ENCODE measurements around the gene PAX5.

The PAX5 gene

DNA sequence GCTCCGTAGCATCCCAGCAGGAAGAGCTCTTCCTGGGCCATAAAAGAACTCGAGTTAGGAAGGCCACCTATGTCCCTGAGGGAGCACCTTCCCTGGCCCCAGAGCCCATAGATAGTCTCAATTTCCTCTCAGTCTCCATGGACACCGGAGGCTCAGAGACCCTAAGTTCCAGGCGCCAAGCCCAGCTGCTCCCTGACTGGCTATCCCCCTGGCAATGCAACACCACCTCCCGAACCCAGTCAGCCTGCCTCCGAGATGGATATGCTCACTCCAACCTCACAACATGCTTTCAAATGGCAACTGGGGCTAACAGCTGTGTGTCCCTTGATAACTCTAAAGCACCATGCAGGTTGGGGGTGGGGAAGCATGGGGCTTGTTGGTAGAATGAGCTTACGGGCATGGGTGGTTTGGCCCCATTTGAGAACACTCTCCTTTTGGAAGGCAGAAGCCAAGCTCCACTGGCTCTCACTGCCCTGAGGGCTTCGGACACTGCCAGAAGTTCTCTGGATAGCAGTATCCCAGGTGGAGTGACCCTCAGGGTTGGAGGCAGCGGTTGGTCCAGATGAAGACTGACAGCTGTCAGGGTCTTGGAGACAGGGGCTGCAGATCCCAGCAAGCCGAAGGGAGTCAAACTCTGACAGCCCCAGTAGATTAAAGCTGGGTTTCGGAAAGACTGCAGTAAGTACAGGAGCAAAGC, 165.3 kb downstream of the PAX5 start:
- in situ Hi-C loops (cut with HindIII; ENCODE audit: low pct_ligation_motif_present, low sequenced_read_pairs): no loop called here
- no peak overlapping the region for H3K4me3 ChIP-seq (ENCODE audit: low read depth, low read length)
- peaks cover 37% of the 10 kb centered on the region for H3K27me3 ChIP-seq (replicated peaks)
- no peak overlapping the region for H3K27ac ChIP-seq
- no peaks in the 10 kb centered on the region for H3K36me3 ChIP-seq (replicated peaks)
- DNase-seq: no peak
- TF ChIP-seq, protein P1, sequence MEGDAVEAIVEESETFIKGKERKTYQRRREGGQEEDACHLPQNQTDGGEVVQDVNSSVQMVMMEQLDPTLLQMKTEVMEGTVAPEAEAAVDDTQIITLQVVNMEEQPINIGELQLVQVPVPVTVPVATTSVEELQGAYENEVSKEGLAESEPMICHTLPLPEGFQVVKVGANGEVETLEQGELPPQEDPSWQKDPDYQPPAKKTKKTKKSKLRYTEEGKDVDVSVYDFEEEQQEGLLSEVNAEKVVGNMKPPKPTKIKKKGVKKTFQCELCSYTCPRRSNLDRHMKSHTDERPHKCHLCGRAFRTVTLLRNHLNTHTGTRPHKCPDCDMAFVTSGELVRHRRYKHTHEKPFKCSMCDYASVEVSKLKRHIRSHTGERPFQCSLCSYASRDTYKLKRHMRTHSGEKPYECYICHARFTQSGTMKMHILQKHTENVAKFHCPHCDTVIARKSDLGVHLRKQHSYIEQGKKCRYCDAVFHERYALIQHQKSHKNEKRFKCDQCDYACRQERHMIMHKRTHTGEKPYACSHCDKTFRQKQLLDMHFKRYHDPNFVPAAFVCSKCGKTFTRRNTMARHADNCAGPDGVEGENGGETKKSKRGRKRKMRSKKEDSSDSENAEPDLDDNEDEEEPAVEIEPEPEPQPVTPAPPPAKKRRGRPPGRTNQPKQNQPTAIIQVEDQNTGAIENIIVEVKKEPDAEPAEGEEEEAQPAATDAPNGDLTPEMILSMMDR (IDR thresholded peaks at IDR 0.05; ENCODE audit: low read depth, low read length, missing control alignments): no peak

DNA sequence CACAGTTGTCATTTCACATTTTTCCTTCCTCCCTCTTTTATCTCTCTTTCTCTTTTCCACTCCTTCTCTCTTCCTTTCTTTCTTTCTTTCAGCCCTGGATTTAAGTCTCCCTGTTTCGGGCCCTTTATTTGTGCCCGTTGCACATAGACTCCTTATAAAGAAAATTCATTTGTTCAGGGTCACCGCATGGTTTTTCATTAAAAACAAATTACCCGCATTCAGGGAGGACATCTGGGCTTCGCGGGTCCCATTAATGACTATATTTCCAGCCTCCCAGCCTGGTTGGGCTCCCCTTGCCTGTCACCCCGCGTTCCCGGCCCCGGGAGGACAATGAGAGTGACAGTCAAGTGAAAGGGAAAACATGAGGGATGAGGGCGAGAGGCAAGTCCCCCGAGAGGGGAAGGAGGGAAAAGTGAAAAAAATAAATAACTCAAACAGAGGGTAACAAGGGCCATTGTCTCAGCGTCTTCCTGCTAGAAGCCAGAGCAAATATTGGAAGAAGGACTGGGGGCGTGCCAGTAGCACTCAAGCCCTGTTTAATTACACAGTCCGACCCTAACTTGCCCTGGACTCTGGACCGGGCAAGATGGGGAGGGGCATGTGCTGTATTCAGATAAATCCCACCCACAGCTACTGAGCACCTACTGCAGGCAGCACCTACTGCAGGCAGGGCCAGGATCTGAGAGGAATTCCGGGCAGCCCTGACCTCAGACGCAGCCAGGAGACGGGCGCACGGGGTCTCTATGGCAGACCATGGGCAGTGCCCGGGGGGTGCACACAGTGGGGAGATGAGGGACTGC, 166.2 kb downstream of the PAX5 start:
- Histone ChIP-seq H3K36me3 (replicated peaks) (no peaks in the 10 kb centered on the region), H3K27ac (no peak overlapping the region), H3K27me3 (replicated peaks) (peaks cover 33% of the 10 kb centered on the region), H3K4me3 (ENCODE audit: low read depth, low read length) (no peak overlapping the region)
- TF ChIP-seq, protein P1 (IDR thresholded peaks at IDR 0.05; ENCODE audit: low read depth, low read length, missing control alignments): no peak
- in situ Hi-C loops (cut with HindIII; ENCODE audit: low pct_ligation_motif_present, low sequenced_read_pairs): no loop called here
- DNase-seq: no peak

DNA sequence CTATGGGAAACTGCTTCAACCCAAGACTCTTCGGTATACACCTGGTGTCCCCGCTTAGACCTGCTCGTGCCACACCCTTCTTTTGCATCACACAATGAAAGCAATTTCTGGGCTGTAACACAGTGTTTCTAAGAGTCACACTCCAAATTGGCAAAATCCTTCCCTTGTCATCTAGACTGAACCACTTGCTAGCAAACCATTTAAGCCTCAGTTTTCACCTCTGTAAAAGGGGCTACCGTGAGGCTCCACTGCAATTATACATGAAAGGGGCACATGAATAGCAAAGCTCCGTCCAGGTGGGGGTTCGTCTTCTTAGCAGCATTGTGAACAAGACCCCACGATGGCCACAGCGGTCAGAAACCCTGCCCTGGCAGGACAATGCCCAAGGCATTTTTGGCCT, 166.8 kb downstream of the PAX5 start:
- in situ Hi-C loops (cut with HindIII; ENCODE audit: low pct_ligation_motif_present, low sequenced_read_pairs): no loop called here
- TF ChIP-seq, protein P1 (IDR thresholded peaks at IDR 0.05; ENCODE audit: low read depth, low read length, missing control alignments): no peak
- no peak overlapping the region for H3K4me3 ChIP-seq (ENCODE audit: low read depth, low read length)

DNA sequence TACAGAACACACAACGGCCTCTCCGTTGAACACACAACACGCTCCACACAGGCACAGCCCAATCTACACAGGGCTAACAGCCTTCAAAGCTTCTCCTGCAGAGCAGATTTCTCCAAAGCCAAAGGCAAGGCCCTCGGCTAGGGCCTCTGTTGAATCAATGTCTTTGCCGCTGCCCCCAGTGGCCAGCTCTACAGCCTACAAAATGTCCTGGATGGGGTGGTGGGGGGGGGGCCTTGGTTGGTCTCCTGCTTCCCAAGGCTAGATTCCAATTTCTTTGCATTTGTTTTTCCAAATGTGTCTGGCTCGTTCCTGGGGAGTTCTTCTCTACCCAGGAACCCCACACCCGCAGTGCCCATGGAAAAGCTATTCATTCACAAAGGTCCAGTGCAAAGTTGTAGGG, 167.2 kb downstream of the PAX5 start:
- peaks cover 33% of the 10 kb centered on the region for H3K27me3 ChIP-seq (replicated peaks)
- in situ Hi-C loops (cut with HindIII; ENCODE audit: low pct_ligation_motif_present, low sequenced_read_pairs): no loop called here

More for the DNA sequence above, 166.8 kb downstream of the PAX5 start:
- peaks cover 33% of the 10 kb centered on the region for H3K27me3 ChIP-seq (replicated peaks)
- H3K27ac ChIP-seq: no peak overlapping the region
- H3K36me3 ChIP-seq (replicated peaks): no peaks in the 10 kb centered on the region
- DNase-seq: no peak

DNA sequence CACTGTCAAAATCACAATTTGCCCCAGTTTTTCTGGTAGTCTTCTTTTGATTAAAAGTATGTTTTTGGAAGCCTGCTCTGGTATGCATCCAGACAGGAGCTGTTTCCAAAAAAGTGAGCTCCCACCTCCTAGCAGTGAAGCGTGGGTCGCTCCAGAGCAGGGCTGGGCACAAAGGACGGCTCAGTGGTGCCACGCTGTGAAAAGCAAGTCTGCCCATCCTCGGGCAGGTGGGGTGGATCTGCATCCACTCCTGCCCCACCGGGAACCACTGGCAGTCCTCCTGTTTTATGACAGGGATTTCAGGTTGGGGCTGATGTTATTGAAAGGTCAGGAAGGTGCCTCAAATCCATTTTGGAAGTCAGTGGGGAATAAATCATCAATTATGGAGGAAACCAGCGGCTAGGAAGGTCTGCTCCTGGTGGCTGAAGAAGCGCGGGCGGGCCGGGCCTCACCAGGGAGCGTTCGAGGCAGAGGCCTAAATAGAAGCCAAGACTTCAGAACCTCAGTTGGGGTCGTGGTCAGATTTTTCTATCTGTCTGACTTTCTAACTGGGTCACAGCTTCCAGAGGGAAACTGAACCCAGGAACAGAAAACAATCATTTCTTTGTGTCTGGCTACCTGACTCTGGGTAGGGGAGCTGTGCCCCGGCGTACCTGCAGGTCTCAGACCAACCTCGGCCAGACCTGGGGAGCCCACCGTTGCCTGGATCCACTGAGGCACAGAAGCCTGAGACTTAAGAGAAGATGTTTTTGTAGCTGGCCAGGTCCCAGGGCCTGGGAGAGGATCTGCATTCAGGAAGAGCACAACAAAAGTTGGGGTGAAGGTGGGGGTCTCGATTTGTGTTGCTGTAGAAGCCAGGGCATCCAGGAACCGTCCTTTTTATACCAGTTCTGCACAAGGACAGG, 168.1 kb downstream of the PAX5 start:
- Histone ChIP-seq H3K36me3 (replicated peaks) (no peaks in the 10 kb centered on the region), H3K27me3 (replicated peaks) (peaks cover 36% of the 10 kb centered on the region), H3K27ac (no peak overlapping the region), H3K4me3 (ENCODE audit: low read depth, low read length) (no peak overlapping the region)
- in situ Hi-C loops (cut with HindIII; ENCODE audit: low pct_ligation_motif_present, low sequenced_read_pairs): no loop called here
- TF ChIP-seq, protein P1 (IDR thresholded peaks at IDR 0.05; ENCODE audit: low read depth, low read length, missing control alignments): no peak
- DNase-seq: no peak

More for the DNA sequence above, 167.2 kb downstream of the PAX5 start:
- Histone ChIP-seq H3K36me3 (replicated peaks) (no peaks in the 10 kb centered on the region), H3K27ac (no peak overlapping the region), H3K4me3 (ENCODE audit: low read depth, low read length) (no peak overlapping the region)
- DNase-seq: no peak
- TF ChIP-seq, protein P1 (IDR thresholded peaks at IDR 0.05; ENCODE audit: low read depth, low read length, missing control alignments): peak; percentile 43
